GM20000 (cell line): ENCODE measurements around the gene NLGN1.

Experiments used
- DNase-seq: peaks from one replicate; pipeline ENCODE4 v3.0.0; 2012; ENCODE audit warnings: low spot score
- CTCF ChIP-seq: IDR thresholded peaks from 2 replicates; pipeline ENCODE4 v1.5.1; 2012; ENCODE audit warnings: mild to moderate bottlenecking, control low read depth; ENCODE audit errors: extremely low read depth, missing control alignments

NLGN1 gene

DNA sequence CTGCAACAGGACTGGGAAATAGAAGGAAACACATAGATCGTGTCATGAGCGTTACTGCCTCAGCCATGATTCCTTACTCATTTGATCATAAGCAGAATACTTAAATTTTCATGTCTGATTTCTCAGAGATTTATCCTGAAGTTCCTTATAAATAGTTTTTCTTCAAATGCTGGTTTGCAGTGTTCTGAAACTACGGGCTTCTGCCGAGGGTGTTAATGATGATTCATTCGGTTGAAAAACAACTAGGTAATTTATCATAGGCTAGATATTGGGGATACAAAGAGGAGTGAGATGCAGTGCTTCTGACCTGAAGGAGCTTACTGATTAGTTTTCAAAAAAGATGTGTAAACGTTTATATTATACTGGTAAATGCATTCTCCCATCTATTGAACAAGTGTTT is 428.9 kb downstream of the NLGN1 start:
- no peak for TF ChIP-seq CTCF
- no peak for DNase-seq

- no peak for DNase-seq
- no peak for TF ChIP-seq CTCF
These were observed 429.5 kb downstream of the NLGN1 start for GRCh38 chr3:173826901-173827609.

GRCh38 chr3:173838644-173839043 is 441.1 kb downstream of the NLGN1 start:
- no peak for DNase-seq
- no peak for TF ChIP-seq CTCF

GRCh38 chr3:173839859-173840258 is 442.3 kb downstream of the NLGN1 start:
- DNase-seq: no peak
- TF ChIP-seq CTCF: no peak

DNA sequence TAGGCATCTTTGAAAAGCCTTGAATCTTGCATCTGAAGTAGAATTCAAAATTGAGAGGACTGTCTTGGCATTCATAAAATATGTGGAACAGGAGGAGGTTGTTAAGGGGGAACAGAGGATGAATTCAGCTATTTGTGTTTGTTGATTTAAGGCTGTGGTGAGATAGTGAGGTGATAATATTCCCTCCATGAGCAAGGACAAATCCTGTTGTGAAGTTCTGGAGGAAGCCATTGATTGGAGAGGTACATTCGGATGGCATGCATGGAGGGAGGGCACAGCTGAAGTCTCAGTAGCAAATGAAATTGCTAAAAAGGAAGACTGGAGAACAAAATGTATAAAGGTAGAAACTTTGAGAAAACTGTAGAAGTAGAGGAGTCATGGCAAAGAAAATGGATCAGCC is 443.8 kb downstream of the NLGN1 start:
- no peak for DNase-seq
- no peak for TF ChIP-seq CTCF

GRCh38 chr3:173843060-173843459 is 445.5 kb downstream of the NLGN1 start:
- TF ChIP-seq CTCF: no peak
- DNase-seq: no peak

GRCh38 chr3:173846584-173846983 is 449.0 kb downstream of the NLGN1 start:
- no peak for DNase-seq
- TF ChIP-seq CTCF: no peak
